ENCODE measurements around the gene UCK1. TPM values are rescaled to one million over a fixed set of nuclear protein-coding genes. Genes with fewer than 3 reads are reported as not detected.

Gene UCK1
- total RNA-seq, 3 donors from 2014 or later (not counting 1 experiment from before 2014, with no cell fraction given), result 29.9 to 35.2 (median 30.2) TPM

DNA sequence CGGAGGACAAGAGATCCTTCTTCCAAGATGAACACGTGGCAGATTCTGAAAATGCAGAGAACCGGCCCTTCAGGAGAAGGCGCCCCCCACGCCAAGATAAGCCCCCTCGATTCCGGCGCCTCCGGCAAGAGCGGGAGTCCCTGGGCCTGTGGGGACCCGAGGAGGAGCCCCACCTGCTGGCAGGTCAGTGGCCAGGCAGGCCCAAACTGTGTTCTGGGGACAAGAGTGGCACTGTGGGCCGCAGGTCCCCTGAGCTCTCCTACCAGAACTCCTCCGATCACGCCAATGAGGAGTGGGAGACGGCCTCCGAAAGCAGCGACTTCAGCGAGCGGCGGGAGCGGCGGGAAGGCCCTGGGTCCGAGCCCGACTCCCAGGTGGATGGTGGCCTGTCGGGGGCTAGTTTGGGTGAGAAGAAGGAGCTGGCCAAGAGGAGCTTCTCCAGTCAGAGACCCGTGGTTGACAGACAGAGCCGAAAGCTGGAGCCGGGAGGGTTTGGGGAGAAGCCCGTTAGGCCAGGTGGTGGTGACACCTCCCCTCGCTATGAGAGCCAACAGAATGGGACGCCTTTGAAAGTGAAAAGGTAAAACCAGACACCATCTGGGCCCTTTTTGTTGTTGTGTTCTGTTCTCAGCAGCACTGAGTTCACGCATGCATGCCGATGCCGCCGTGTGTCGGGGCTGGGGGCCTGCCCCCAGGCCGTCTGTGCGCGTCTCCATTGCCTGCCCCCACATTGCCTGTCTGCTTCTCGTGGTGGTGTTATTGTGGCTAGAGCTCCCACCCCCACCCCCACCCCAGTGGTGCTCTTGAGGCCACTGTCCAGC lies 54.9 kb downstream of the UCK1 start:
- no peak overlapping the region for H3K4me3 ChIP-seq (ENCODE audit: low read length)
- TF ChIP-seq CTCF (IDR thresholded peaks at IDR 0.05), result peak; percentile 28
- H3K9me3 Mint-ChIP-seq, result no peaks in the 10 kb centered on the region
- H3K27ac Mint-ChIP-seq, result no peak overlapping the region
- peaks cover 18% of the 10 kb centered on the region for H3K36me3 Mint-ChIP-seq
- no peaks in the 10 kb centered on the region for H3K27me3 ChIP-seq (ENCODE audit: control insufficient read depth, insufficient read depth, low read length)
- H3K36me3 ChIP-seq (ENCODE audit: control insufficient read depth, insufficient read depth, low read length), result peaks cover 87% of the 10 kb centered on the region
- H3K9me3 ChIP-seq (ENCODE audit: control insufficient read depth, insufficient read depth, low read length), result no peaks in the 10 kb centered on the region
- intact Hi-C loops (cut with micrococcal nuclease), result no loop called here
- DNase-seq, result no peak
- no peak overlapping the region for H3K27ac ChIP-seq (ENCODE audit: low read length)
- H3K4me3 Mint-ChIP-seq, result no peak overlapping the region
- no peaks in the 10 kb centered on the region for H3K27me3 Mint-ChIP-seq (ENCODE audit: low read depth in 2 of 2)
- peaks cover 0 to 13% of the 10 kb centered on the region in 2 donors for H3K4me1 Mint-ChIP-seq
- no peak for ATAC-seq
- H3K4me1 ChIP-seq (ENCODE audit: control insufficient read depth, insufficient read depth, low read length), result no peaks in the 10 kb centered on the region
- WGBS (ENCODE audit: insufficient coverage), result 95% methylated on average over 38 of the region's 40 CpGs

GRCh38 chr9:131475111-131475955 lies 55.7 kb downstream of the UCK1 start:
- Histone ChIP-seq H3K4me1 (ENCODE audit: control insufficient read depth, insufficient read depth, low read length) (no peaks in the 10 kb centered on the region), H3K27me3 (ENCODE audit: control insufficient read depth, insufficient read depth, low read length) (no peaks in the 10 kb centered on the region), H3K4me3 (ENCODE audit: low read length) (no peak overlapping the region), H3K9me3 (ENCODE audit: control insufficient read depth, insufficient read depth, low read length) (no peaks in the 10 kb centered on the region), H3K27ac (ENCODE audit: low read length) (no peak overlapping the region), H3K36me3 (ENCODE audit: control insufficient read depth, insufficient read depth, low read length) (peaks cover 94% of the 10 kb centered on the region)
- peaks cover under 1 to 13% of the 10 kb centered on the region in 2 donors for H3K4me1 Mint-ChIP-seq
- DNase-seq, result no peak
- H3K36me3 Mint-ChIP-seq, result peaks cover 18% of the 10 kb centered on the region
- peak overlapping the region in 1 of 2 donors; percentile 73 for H3K27ac Mint-ChIP-seq
- intact Hi-C loops (cut with micrococcal nuclease), result no loop called here
- no peaks in the 10 kb centered on the region for H3K9me3 Mint-ChIP-seq
- TF ChIP-seq CTCF (IDR thresholded peaks at IDR 0.05), result no peak
- ATAC-seq, result no peak
- WGBS (ENCODE audit: insufficient coverage), result 92% methylated on average over 46 of the region's 46 CpGs
- peak overlapping the region; percentile 9 for H3K4me3 Mint-ChIP-seq
- no peaks in the 10 kb centered on the region for H3K27me3 Mint-ChIP-seq (ENCODE audit: low read depth in 2 of 2)

- Mint-ChIP-seq H3K27ac (peak overlapping the region in 1 of 2 donors; percentile 73), H3K4me1 (peaks cover 7 to 19% of the 10 kb centered on the region in 2 donors), H3K27me3 (ENCODE audit: low read depth in 2 of 2) (no peaks in the 10 kb centered on the region), H3K4me3 (peak overlapping the region; percentile 9), H3K9me3 (no peaks in the 10 kb centered on the region), H3K36me3 (peaks cover 18% of the 10 kb centered on the region)
- ATAC-seq, result no peak
- H3K4me1 ChIP-seq (ENCODE audit: control insufficient read depth, insufficient read depth, low read length), result no peaks in the 10 kb centered on the region
- TF ChIP-seq CTCF (IDR thresholded peaks at IDR 0.05), result no peak
- intact Hi-C loops (cut with micrococcal nuclease), result no loop called here
- peaks cover 95% of the 10 kb centered on the region for H3K36me3 ChIP-seq (ENCODE audit: control insufficient read depth, insufficient read depth, low read length)
- 96% methylated on average over 13 of the region's 16 CpGs for WGBS (ENCODE audit: insufficient coverage)
- no peak overlapping the region for H3K4me3 ChIP-seq (ENCODE audit: low read length)
- no peaks in the 10 kb centered on the region for H3K9me3 ChIP-seq (ENCODE audit: control insufficient read depth, insufficient read depth, low read length)
- no peaks in the 10 kb centered on the region for H3K27me3 ChIP-seq (ENCODE audit: control insufficient read depth, insufficient read depth, low read length)
- DNase-seq, result no peak
- no peak overlapping the region for H3K27ac ChIP-seq (ENCODE audit: low read length)
These were observed 56.4 kb downstream of the UCK1 start for GRCh38 chr9:131474711-131475110.

Data from natural killer cell (primary cell).